Middle frontal gyrus (tissue), 1 donor: ENCODE data around the gene KRTAP19-1.
"Not testable (repeated sequence)": the region's sequence is repeated elsewhere in the genome, so short reads cannot be mapped to it uniquely, and the experiment has no call there.

ENCODE experiments used
- DNase-seq: peaks from one replicate; pipeline ENCODE4 v3.0.0-alpha.2; 2015; ENCODE audit warnings: low spot score; ENCODE audit errors: extremely low spot score

The KRTAP19-1 gene

GRCh38 chr21:30480145-30480544 lies at the start of gene KRTAP19-1:
Gene KRTAP19-1 (minus strand): TSS chr21:30480367. CDS start chr21:30480317, 50 bp downstream.
- no peak for DNase-seq

- no peak for DNase-seq
These were observed 38.7 kb upstream of the KRTAP19-1 start for GRCh38 chr21:30518876-30519275.

GRCh38 chr21:30515681-30516080 lies 35.5 kb upstream of the KRTAP19-1 start:
- DNase-seq: no peak

- DNase-seq: not testable (repeated sequence)
These were observed 25.5 kb upstream of the KRTAP19-1 start for GRCh38 chr21:30505621-30506205.

- DNase-seq: no peak
These were observed 21.9 kb upstream of the KRTAP19-1 start, which contains the start of gene KRTAP19-5 for GRCh38 chr21:30502041-30502440. Gene KRTAP19-5 (minus strand): TSS chr21:30502141. CDS start chr21:30502090, 51 bp downstream.

- DNase-seq: no peak
These were observed 16.9 kb upstream of the KRTAP19-1 start, which contains the start of gene KRTAP19-4 for GRCh38 chr21:30497065-30497464. Gene KRTAP19-4 (minus strand): TSS chr21:30497165. CDS start chr21:30497110, 55 bp downstream.

- DNase-seq: no peak
These were observed 11.8 kb upstream of the KRTAP19-1 start, which contains the start of gene KRTAP19-3 for GRCh38 chr21:30491963-30492428. Gene KRTAP19-3 (minus strand): TSS chr21:30492013. CDS start chr21:30491957, 56 bp downstream.

GRCh38 chr21:30487336-30487735 lies 7.2 kb upstream of the KRTAP19-1 start, which contains the start of gene KRTAP19-2:
Gene KRTAP19-2 (minus strand): TSS chr21:30487436. CDS start chr21:30487348, 88 bp downstream.
- no peak for DNase-seq

- DNase-seq: no peak
These were observed 6.0 kb upstream of the KRTAP19-1 start for GRCh38 chr21:30486180-30486579.

- no peak for DNase-seq
These were observed 2.0 kb upstream of the KRTAP19-1 start for GRCh38 chr21:30482130-30482529.

- no peak for DNase-seq
These were observed 908 bp downstream of the KRTAP19-1 start for GRCh38 chr21:30479259-30479658.

- no peak for DNase-seq
These were observed 2.2 kb downstream of the KRTAP19-1 start for GRCh38 chr21:30478004-30478403.

- DNase-seq: no peak
These were observed 11.1 kb downstream of the KRTAP19-1 start for GRCh38 chr21:30468900-30469714.

GRCh38 chr21:30463713-30464112 lies 16.5 kb downstream of the KRTAP19-1 start:
- DNase-seq: no peak

- DNase-seq: no peak
These were observed 31.7 kb downstream of the KRTAP19-1 start for GRCh38 chr21:30448514-30448913.

GRCh38 chr21:30447056-30447455 lies 33.1 kb downstream of the KRTAP19-1 start:
- DNase-seq: no peak

- no peak for DNase-seq
These were observed 36.0 kb downstream of the KRTAP19-1 start for GRCh38 chr21:30444204-30444603.

GRCh38 chr21:30443226-30443625 lies 36.9 kb downstream of the KRTAP19-1 start:
- DNase-seq: no peak

GRCh38 chr21:30439975-30440374 lies 40.2 kb downstream of the KRTAP19-1 start, which contains the start of gene KRTAP15-1:
Gene KRTAP15-1 (plus strand): TSS chr21:30440275. CDS start chr21:30440328, 53 bp downstream.
- no peak for DNase-seq

GRCh38 chr21:30437010-30437565 lies 43.1 kb downstream of the KRTAP19-1 start:
- DNase-seq: no peak

GRCh38 chr21:30434033-30434631 lies 46.0 kb downstream of the KRTAP19-1 start:
- DNase-seq: no peak
